Thyroid gland (tissue), 4 donors: ENCODE results near the gene SDC3. TPM values are rescaled to one million over a fixed set of nuclear protein-coding genes. Genes with fewer than 3 reads are reported as not detected.
A peak's percentile ranks its signal among the peaks of the same experiment; 100 is the strongest.

Experiments used
- DNase-seq, 2 donors: peaks; one replicate each; pipeline ENCODE4 v3.0.0-alpha.2; 2019
- H3K27ac ChIP-seq, 3 donors: fragments of 200-600 bp; sonication (generic); 1 replicate in 2 of 3; 2 replicates in 1 of 3; pipeline ENCODE4 v1.5.1; 2016 to 2019; ENCODE audit warnings: mild to moderate bottlenecking in 1 of 3, moderate library complexity in 1 of 3
- H3K27me3 ChIP-seq: fragments of 200-600 bp; sonication (generic); one replicate; pipeline ENCODE4 v1.5.1; 2019
- H3K36me3 ChIP-seq, 2 donors: fragments of 200-600 bp; sonication (generic); one replicate each; pipeline ENCODE4 v1.5.1; 2016 to 2019
- H3K4me1 ChIP-seq, 2 donors: fragments of 200-600 bp; sonication (generic); one replicate each; pipeline ENCODE4 v1.5.1; 2017 to 2019
- H3K4me3 ChIP-seq, 3 donors: fragments of 200-600 bp; sonication (generic); replicated peaks in 1 of 3; 1 replicate in 2 of 3; 2 replicates in 1 of 3; pipeline ENCODE4 v1.5.1; 2016; ENCODE audit warnings: mild to moderate bottlenecking in 1 of 3
- H3K9me3 ChIP-seq: fragments of 200-600 bp; sonication (generic); one replicate; pipeline ENCODE4 v1.5.1; 2017
- CTCF ChIP-seq, 6 experiments: fragments of 200-600 bp in 3 of 6; fragments of 450-650 bp in 3 of 6; sonication (generic) in 3 of 6; IDR thresholded peaks; one replicate each; pipeline ENCODE4 v1.5.1; 2016 to 2019; ENCODE audit warnings: antibody characterized with exemption in 6 of 6, mild to moderate bottlenecking in 2 of 6, inconsistent platforms in 1 of 6, moderate library complexity in 1 of 6
- POLR2A ChIP-seq, 2 donors: fragments of 450-650 bp; IDR thresholded peaks; one replicate each; pipeline ENCODE4 v1.6.1; 2017; ENCODE audit warnings: antibody characterized with exemption in 2 of 2, mild to moderate bottlenecking in 2 of 2, moderate library complexity in 1 of 2
- WGBS, 2 donors: methylation state at CpG; one replicate each; pipeline ENCODE4 v1.1.5; 2017; 5-methylcytosine and 5-hydroxymethylcytosine counted together
- intact Hi-C: fragments of 100-400 bp; cut with DNase I; formaldehyde crosslinking; loops from one replicate; pipeline ENCODE4 v1.15.1; 2023
- total RNA-seq, 4 donors: library from RNA; depleted of rRNA; stranded (reverse); fragments of >200 nt; gene quantifications; one replicate each; pipeline ENCODE4 v1.2.3, GENCODE V29; 2016

Gene SDC3
- total RNA-seq, 4 donors from 2014 or later: 13.2 to 19.5 (median 15.9) TPM

DNA sequence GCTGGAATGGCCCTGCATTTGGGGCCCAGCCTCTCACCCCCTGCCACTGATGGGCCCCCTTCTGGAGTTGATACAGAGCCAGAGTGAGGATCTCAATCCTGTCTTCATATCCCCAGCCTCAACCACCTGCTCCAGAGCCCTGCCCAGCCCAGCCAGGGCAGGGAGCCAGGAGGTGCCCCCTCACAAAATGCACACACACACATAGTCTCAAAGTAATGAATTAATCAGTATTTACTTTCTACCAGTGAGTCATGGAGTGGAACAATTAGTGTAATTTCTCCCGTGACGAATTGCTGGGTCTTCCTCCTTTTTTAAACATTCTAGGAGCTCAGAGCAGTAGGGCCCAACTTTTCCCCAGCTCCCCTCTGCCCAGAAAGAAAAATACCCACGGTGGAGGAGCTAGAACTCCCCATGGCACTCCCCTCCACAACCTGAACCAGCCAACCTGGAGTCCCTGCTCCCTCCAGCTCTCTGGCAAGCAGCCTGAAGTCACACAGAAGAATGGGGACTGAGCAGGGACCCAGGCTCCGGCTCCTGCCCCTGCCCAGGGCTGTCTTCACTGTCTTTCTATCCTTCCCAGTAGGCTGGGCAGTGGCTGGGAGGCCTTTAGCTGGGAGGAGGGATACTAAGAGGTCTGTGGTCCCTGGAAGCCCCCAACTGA is 29.3 kb downstream of the SDC3 start:
- Histone ChIP-seq H3K27ac (no peak overlapping the region), H3K36me3 (no peaks in the 10 kb centered on the region), H3K4me3 (no peak overlapping the region), H3K4me1 (no peaks in the 10 kb centered on the region), H3K9me3 (no peaks in the 10 kb centered on the region), H3K27me3 (no peaks in the 10 kb centered on the region)
- WGBS, 2 donors: 57 to 65% methylated on average over 4 of the region's 4 CpGs
- intact Hi-C loops: no loop called here
- TF ChIP-seq CTCF (IDR thresholded peaks at IDR 0.05) (no peak), POLR2A (IDR thresholded peaks at IDR 0.05) (no peak)
- DNase-seq: no peak

DNA sequence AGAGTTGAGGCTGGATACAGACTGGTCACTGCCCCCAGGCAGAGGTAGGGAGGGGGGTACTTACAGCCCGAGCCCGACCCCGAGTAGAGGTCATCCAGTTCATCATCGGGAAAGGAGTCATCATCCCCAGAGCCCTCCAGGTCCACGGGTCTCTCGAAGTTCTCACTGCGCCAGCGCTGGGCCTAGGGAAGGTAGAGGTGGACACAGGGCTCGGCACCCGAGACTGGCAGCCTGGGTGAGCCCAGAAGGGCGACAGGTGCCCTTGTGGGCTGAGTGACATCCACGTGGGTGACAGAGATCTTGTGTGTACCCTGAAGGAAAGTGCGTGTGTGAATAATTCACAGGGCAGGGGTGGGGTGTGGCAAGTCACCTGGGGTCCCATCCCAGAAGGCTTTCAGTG is 30.0 kb downstream of the SDC3 start:
- no peaks in the 10 kb centered on the region for H3K27me3 ChIP-seq
- peaks cover 0 to 4% of the 10 kb centered on the region in 2 donors for H3K36me3 ChIP-seq
- 90 to 91% methylated on average over 11 to 12 of the region's 13 CpGs for whole genome bisulfite sequencing, 2 donors
- DNase-seq: no peak
- H3K9me3 ChIP-seq: no peaks in the 10 kb centered on the region
- no peaks in the 10 kb centered on the region for H3K4me1 ChIP-seq
- no peak overlapping the region for H3K4me3 ChIP-seq
- TF ChIP-seq CTCF (IDR thresholded peaks at IDR 0.05) (no peak), POLR2A (IDR thresholded peaks at IDR 0.05) (no peak)
- H3K27ac ChIP-seq: no peak overlapping the region
- intact Hi-C loops: no loop called here

GRCh38 chr1:30878016-30878415 is 30.5 kb downstream of the SDC3 start:
- Histone ChIP-seq H3K27ac (no peak overlapping the region), H3K4me3 (no peak overlapping the region), H3K36me3 (peaks cover 3 to 9% of the 10 kb centered on the region in 2 donors), H3K9me3 (no peaks in the 10 kb centered on the region), H3K27me3 (no peaks in the 10 kb centered on the region), H3K4me1 (no peaks in the 10 kb centered on the region)
- no peak for TF ChIP-seq CTCF (IDR thresholded peaks at IDR 0.05)
- no peak for TF ChIP-seq POLR2A (IDR thresholded peaks at IDR 0.05)
- no peak for DNase-seq
- WGBS, 2 donors: 79 to 84% methylated on average over 6 to 9 of the region's 9 CpGs
- intact Hi-C loops: no loop called here

GRCh38 chr1:30877205-30877912 is 31.2 kb downstream of the SDC3 start:
- WGBS, 2 donors: 63 to 65% methylated on average over 10 of the region's 10 CpGs
- Histone ChIP-seq H3K27ac (no peak overlapping the region), H3K27me3 (no peaks in the 10 kb centered on the region), H3K9me3 (no peaks in the 10 kb centered on the region), H3K36me3 (peaks cover 10 to 13% of the 10 kb centered on the region in 2 donors), H3K4me1 (no peaks in the 10 kb centered on the region), H3K4me3 (no peak overlapping the region)
- TF ChIP-seq CTCF (IDR thresholded peaks at IDR 0.05): no peak
- no peak for TF ChIP-seq POLR2A (IDR thresholded peaks at IDR 0.05)
- peak; percentile 22 to 33 for DNase-seq
- intact Hi-C loops: no loop called here
